ENCODE measurements around the gene CHGA.

CHGA gene

DNA sequence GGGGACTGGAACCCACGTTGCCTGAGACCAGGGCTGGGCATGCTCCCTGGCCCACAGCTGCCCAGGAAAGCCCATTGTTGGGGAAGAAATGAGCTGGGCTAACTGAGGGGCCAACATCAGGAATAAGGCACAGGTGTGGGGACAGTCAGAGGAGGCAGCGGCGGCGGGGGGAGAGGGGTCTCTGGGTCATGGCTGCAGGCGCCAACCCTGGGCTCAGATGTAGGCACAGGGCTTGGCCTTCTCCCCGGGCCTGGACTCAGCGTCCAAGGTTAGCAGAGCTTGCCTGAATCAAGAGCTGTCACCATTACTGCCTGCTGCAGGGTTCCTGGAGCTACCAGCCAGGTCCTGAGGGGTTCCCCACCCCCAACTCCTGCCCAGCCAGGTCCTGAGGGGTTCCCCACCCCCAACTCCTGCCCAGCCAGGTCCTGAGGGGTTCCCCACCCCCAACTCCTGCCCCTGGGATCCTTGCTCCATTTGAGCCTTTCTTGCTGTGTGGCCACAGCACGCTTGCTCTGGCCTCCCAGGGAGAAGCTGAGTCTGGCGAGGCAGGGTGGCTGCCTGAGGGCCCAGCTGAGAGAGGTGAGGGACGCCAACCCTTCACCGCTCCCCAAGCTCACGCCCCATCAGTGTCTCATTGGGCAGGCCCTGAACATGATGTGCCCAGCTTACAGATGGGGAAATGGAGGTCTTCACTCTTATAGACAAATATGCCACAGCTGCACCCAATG, 6.2 kb downstream of the CHGA start:
- FAIRE-seq = no peak

DNA sequence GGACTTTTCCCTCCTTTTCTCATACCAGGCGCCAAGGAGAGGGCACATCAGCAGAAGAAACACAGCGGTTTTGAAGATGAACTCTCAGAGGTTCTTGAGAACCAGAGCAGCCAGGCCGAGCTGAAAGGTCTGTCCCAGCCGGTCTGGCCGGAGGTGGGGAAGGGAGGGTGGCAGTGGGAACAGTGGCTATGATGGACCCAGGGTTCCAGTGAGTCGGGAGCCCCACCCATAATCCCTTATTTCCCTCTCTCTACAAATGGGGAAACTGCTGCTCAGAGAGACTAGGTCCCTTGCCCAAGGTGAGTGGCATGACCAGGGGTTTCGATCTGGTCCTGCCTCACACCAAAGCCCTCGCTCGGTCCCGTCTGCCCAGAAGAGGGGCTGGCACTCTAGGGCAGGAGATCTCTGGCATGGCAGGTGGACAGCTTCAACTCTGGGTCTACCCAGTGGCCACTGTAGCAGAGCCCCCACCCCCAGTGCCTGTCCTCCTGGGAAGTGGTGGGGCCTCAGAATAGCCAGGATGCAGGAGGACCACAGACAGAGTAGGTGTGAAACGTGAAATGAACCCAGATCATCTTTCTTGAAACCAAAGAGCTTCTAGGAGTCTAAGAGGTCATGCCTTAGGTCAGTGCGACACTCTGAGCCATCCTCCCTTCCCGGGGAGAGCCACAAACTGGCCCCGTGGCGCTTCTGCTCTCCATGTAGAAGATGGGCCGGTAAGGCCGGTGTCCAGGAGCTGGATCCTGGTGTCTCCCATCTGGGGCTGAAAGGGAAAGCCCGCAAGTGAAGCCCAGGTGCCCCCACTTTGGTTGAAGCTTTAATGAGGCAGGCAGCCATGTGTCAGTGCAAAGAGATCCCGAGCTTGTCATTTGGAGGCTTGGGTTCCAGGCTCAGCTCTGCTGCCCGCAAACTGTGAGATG, 7.0 kb downstream of the CHGA start:
- DNase-seq (ENCODE audit: insufficient read length, low spot score) (no peak), FAIRE-seq (no peak)

More for the DNA sequence above, 6.2 kb downstream of the CHGA start:
- DNase-seq (ENCODE audit: insufficient read length, low spot score) = no peak

DNA sequence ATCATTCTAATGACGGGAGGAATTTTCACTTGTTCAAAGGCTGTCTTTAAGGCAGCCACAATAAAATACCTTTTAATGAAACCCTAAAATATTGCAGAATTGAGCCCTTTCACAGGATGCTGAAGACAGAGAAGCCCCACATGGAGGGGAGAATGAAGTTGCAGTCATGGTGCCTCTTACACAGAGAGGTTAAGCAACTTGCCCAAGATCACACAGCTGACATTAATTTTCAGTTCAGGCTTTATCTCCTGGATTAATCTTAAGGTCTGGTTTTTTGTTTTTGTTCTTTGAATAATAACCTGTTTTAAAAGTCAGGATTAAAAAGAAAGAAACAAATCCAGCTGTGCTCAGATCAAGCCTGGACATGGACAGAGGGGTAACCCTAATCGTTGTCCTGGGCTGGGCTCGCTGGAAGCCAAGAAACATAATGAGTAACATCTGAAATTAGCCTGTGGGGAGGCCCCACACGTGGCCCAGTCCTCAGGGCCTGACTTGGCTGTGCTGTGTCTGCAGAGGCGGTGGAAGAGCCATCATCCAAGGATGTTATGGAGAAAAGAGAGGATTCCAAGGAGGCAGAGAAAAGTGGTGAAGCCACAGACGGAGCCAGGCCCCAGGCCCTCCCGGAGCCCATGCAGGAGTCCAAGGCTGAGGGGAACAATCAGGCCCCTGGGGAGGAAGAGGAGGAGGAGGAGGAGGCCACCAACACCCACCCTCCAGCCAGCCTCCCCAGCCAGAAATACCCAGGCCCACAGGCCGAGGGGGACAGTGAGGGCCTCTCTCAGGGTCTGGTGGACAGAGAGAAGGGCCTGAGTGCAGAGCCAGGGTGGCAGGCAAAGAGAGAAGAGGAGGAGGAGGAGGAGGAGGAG, 8.0 kb downstream of the CHGA start:
- DNase-seq (ENCODE audit: insufficient read length, low spot score) = no peak
- FAIRE-seq = no peak

DNA sequence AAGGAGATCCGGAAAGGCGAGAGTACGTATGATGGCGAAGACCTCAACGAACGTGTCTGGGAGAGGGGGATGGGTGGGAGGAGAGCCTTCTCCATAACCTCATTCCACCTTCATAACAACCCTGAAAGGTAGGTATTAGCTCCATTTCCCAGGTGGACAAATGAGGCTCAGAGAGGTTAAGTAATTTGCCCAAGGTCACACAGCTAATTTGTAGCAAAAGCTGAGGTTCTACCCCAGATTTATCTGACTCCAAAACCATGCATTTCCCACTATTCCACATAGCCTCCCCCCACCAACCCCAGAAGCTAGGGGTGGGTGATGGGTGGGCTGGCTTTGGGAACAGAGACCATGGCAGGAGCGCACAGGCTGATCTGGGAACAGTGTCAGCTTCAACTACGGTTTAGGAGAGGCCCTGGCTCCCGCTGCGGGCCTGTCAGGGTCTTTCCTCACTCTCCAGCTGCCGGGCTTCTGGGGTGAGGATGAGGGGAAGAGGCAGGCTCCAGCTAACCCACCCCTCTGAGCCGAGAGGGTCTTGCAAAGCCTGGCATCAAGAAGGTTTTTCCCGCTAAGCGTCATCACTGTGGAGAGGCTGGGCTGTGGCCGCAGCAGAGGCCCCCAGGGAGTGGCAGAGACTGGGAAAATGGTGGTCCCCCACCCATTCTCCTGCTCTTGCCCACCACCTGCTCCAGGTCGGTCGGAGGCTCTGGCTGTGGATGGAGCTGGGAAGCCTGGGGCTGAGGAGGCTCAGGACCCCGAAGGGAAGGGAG, 8.9 kb downstream of the CHGA start:
- no peak for DNase-seq (ENCODE audit: insufficient read length, low spot score)
- FAIRE-seq = no peak

DNA sequence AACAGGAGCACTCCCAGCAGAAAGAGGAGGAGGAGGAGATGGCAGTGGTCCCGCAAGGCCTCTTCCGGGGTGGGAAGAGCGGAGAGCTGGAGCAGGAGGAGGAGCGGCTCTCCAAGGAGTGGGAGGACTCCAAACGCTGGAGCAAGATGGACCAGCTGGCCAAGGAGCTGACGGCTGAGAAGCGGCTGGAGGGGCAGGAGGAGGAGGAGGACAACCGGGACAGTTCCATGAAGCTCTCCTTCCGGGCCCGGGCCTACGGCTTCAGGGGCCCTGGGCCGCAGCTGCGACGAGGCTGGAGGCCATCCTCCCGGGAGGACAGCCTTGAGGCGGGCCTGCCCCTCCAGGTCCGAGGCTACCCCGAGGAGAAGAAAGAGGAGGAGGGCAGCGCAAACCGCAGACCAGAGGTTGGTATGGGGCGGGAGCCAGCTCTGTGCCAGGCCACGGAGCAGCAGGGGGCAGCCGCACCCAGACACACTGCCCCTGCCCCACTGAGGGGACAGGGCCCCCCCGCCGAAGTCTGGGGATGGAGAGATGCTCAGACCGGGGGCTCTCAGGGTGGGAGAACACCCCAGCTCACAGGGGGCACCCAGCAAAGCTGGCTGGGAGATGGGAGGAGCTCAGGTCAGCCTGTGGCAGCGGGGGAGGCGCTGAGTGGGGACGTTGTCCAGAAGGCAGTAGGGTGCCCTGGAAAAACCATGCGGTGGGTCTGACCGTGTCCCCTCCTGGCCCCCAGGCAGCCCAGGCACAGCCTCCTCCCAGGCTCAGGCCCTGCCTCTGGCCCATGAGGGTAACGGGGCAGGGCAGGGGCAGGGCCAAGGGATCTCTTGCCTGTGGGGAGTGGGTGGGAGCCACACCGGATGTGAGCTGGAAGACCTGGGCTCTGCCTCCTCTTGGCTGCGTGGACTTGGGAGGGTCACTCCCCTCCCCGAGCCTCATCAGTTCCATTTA, 9.8 kb downstream of the CHGA start:
- FAIRE-seq (no peak), DNase-seq (ENCODE audit: insufficient read length, low spot score) (no peak)

DNA sequence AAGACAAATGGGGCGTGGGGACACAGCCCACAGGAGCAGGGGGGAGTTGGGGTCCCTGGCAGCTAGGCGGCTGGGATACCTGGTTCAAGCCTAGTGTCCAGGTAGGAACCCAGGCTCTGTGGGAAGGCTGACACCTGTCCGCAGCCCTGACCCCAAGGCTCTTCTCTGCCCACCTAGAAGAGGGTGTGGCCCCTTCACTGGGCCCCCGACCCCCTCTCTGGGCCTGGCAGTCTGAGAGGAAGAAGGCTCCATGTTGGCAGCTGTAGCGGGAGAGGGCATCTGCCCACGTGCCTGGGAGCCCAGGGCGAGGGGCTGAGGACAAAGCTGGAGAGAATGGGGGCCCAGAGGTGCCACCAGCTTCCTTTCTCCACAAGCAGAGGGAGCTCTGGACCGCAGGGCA, 10.5 kb downstream of the CHGA start:
- no peak for DNase-seq (ENCODE audit: insufficient read length, low spot score)
- no peak for FAIRE-seq

DNA sequence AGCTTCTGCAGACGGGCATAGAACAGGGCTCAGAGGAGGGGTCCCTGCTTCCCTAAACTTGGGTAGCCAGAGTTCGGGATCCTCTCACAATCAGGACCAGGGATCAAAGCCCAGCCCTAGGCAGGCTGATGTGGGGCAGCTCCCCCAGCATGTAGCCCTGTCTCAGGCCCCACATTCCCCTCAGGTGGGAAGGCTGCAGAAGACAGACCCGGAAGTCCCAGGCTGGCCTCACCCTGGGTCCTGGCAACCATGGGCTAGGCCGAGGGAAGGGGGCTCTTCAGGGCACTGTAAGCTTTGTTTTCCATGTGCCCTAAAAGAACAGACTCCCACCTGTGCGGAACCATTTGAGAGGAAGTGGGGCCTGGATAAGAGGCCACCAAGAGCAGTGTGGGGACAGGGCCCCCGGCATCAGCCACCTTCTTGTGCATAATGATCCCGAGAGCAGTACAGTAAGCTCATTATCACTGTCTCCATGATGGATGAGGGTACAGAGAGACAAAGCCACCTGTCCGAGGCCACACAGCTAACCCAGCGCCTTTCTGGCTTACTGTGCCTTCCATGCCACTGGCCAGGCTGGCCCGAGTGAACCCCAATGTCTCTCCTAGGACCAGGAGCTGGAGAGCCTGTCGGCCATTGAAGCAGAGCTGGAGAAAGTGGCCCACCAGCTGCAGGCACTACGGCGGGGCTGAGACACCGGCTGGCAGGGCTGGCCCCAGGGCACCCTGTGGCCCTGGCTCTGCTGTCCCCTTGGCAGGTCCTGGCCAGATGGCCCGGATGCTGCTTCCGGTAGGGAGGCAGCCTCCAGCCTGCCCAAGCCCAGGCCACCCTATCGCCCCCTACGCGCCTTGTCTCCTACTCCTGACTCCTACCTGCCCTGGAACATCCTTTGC, 11.5 kb downstream of the CHGA start:
- DNase-seq (ENCODE audit: insufficient read length, low spot score) = no peak
- FAIRE-seq = no peak

DNA sequence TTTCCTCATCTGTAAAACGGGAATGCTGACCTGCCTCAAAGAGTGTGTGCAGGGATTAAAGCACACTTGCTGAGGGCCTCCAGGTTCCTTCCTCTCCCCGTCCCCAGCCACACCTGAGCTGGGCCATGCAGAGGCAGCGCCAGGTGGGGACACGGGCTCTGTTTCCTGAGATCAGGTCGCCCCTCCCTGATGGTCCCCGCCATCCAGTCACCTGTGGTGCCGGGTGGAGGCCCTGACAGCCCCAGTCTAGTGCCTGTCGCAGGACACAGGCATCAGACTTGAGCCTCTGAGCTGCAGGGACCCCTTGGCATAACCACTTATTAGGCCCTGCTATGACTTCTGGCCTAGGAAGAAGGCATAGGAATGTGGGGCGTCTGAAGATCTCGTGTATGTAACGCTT, 12.5 kb downstream of the CHGA start:
- no peak for DNase-seq (ENCODE audit: insufficient read length, low spot score)
- FAIRE-seq = no peak

DNA sequence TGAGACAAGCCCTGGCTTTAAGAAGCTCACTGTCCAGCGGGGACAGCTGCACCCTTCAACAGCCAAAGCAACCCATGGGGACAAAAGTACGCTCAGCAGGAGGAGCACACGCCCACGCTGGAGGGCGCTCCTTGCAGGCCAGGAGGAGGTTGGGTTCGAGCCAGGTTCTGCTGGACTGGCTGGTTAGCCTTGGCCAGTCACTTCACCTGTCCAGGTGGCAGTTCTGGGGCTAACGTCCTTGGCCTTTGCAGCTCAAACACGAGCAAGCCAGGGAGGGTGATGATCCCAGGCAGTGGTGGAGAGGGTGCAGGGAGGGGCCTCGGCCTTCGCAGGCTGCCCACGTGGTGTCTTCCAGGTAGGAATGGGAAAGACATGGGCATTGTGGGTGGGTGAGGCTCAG, 13.1 kb downstream of the CHGA start:
- no peak for DNase-seq (ENCODE audit: insufficient read length, low spot score)
- no peak for FAIRE-seq

DNA sequence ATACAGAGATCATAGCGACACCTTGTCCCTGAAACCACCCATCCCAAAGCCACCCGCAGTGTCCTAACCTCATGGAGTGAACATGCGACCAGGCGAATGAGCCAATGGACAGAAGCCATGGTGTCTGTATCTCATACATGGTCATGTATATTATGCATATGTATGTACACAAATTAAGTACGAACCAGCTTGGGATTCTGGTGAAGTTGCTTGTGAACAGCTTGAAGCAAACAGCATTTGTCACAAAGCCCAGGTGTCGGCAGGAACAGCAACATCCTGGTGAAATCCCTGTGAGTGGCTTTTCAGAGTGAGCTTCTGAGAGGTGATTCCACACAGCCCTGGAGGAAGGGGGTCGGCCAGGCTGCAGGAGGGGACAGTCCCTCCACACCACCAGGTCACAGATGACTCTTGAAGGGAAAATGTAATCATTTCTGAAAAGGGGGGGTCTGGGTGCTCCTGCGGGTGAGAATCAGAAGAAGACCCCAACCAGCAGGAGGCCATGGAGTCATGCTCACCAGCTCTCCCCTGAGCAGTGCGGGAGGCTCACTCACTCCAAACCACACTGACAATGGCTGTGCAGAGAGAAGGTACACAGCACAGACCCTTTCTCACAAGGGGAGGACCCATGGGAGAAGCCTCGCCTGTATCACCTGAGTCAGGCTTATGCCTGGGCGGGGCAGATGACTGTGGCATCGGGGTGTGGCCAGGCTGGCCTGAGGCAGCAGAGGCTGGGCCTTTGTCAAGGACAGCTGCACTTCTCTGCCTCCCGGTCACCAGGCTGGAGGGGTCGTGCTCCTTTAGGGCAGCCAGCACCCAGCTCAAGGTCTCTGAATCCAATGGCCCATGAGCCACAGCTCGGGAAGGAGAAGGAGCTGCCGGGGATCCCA, 14.3 kb downstream of the CHGA start:
- no peak for FAIRE-seq
- no peak for DNase-seq (ENCODE audit: insufficient read length, low spot score)

DNA sequence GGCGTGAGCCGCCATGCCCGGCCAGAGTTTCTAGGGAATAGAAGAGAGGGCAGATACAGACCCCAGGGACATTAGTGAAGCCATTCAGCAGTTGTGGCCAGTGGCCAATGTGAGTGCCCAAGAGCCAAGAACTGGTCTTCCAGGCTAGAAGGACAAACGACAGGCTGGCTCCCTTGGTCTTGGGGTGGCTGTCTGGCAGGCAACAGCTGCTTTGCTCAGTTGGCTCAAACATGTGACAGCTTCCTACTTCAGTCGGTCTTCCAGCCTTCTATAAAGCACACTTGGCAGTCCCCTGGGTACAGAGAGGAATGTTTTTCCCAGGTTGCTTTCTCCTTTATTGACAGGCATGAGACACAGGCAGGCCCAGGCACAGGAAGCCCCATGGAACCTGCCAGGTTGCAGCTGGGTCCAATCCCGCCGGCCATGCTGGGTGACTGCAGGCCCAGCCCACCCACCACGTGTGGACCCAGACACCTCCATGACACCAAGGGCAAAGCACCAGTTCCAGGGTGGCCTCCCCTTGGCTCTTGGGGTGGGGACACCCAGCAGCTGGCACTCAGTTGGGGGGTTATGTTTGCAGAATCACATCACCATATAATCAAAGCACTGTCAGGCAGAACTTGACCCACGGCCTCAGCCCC, 15.4 kb downstream of the CHGA start:
- FAIRE-seq = no peak
- DNase-seq (ENCODE audit: insufficient read length, low spot score) = no peak

DNA sequence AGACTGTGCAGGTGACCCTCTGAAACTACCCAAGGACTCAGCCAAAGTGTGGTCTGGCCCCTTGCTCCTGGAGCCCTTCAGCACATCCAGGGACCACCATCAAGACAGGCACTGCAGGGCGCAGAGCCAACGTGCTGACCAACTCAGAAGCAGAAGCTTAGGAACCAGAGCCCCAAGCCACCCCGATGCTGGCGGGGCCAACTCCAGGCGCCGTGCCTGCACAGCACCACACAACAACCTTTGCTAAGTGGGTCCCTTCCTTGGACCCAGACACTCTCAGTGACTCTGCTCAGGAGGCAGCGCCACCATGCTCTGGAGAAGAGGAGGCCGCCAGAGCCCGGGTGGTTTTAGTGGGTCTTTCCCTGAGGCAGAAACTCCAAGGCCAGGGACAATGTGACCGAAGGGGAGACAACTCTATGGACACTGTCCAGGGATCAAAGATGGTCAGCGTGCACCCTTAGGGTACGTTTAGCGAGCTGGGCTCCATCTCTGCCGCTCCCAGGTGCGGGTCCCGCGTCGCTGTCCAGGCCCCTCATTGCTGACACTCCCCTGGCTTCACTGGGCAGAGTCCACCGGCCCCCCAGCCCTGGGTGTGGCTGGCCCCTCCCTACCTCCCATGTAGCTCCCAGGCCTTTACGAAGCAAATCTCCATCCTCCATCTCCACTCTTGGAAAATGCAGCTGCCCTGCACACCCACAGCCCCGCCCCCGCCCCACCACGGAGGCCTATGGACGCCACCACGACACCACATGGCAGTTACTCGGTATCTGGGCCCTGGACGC, 16.1 kb downstream of the CHGA start:
- DNase-seq (ENCODE audit: insufficient read length, low spot score) = no peak
- no peak for FAIRE-seq

DNA sequence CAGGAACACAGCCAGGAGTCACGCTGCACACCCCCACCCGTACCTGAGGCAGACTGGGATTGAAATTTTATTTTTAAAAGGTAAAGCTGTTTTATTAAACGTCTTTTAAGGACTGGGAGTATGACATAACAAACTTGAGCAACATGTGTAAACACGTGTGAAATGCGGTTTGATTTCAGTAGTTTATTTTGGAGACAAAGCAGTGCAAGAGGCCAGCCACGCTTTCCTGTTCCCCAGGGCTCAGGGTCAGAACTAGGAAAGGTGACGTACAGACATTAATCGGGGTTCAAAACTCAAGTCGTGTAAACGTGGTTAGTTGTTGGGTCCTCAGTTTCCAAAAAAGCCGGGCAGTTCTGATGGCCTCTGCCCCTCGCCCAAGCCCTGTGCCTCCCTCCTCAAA, 16.7 kb downstream of the CHGA start:
- no peak for FAIRE-seq
- DNase-seq (ENCODE audit: insufficient read length, low spot score) = no peak

DNA sequence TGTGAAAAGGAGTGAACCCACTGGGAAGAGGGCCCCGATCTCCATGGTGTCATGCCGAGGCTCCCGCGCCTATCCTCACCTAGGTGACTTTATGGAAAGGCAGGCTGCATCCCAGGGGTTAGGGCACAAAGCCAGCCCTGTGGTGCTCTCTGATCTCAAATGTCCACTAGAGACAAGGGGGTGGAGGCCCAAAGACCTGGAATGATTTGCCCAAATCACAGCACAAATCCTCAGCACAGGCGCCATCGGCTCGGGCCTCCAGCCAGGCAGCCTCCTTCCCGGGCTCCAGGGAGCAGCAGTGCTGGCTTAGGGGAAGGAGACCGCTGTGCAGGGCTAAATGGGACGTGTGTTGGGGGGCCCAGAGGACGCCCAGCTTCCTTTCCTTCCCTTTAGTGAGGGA, 17.6 kb downstream of the CHGA start:
- FAIRE-seq (no peak), DNase-seq (ENCODE audit: insufficient read length, low spot score) (no peak)

DNA sequence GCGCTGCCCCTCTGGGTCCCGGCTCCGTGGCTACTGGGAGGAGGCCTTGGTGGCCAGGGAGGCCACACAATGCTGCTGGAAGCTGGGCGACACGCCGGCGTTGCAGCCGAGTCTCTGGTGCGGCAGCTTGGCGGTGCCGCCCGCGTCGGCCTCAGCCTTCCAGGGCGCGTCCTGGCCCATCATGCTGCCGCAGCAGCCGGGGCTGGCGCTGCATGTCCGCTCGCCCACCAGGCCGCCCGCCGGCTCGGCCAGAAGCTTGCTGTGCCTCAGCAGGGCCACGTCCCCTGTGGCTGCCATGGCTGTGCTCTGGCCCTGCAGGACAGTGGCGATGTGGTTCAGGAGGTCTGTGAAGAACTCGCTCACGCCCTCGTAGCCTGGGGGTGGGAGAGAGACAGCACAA, 18.6 kb downstream of the CHGA start:
- FAIRE-seq (no peak), DNase-seq (ENCODE audit: insufficient read length, low spot score) (no peak)

DNA sequence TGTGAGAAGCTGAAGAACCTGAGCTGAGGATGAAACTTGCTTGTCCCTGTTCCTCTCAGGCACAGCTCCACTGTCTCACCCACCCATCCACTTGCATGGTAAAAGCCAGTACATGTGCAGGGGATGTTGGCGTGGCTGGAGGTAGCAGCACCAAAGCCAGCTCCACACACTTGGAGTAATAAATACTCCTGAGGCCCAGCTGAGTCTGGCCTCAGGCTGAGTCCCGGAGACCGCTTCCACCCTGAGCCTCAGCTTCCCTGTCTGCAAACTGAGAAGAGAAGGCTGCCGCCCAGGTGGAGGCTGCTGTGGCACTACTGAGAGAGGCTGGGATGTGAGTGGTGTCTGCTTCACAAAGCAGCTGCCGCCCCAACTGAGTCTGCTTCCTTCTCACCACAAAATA, 19.2 kb downstream of the CHGA start:
- no peak for DNase-seq (ENCODE audit: insufficient read length, low spot score)
- no peak for FAIRE-seq

Measured in GM19239 (cell line).